ENCODE data around the gene UBE2J2. TPM values are rescaled to one million over a fixed set of nuclear protein-coding genes. Genes with fewer than 3 reads are reported as not detected.

The UBE2J2 gene
- total and polyA plus RNA-seq, 2 of the 8 experiments (the other 6 are each of a cell fraction or from before 2014, with no cell fraction given) = 33.6 to 67.9 TPM

DNA sequence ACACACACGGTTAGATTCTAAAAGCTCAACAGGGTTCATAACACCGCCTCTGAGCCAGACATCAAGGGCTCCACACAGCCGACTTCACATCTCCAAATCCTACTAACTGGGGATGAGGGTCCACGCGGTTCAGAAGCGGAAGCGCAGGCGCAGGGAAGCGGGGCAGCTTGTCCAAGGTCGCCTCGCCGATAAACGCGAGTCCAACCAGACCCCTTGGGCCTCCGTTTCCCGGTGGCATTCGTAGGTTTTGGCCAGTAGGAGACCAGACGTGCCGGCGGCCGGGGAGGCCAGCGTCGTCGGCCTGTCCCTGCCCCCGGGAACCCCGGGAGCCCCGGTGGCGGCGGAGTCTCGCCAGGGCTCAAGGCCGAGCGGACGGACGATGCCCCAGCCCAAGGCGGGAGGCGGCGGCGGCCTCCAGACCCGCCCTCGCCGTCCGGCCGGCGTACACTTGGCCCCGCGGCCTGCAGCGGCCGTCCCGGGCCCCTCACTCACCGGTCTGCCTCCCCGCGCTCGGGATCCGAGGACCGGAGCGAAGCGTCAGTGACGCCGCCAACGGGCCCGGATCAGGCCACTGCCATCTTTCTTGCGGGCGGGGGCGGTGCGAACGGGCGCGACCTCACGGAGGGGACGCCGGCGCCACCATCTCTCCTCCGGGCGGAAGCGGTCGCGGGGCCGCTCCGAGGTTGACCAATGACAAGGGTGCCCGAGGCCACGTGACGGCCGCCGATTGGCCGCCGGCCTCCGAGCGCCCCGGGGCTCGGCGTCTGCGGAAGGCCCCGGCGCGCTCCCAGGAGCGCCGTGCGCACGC lies 42.0 kb downstream of the UBE2J2 start, which contains the start of gene SDF4:
Gene SDF4, minus strand, starts transcription at position 602 of the 808 bp plus-strand sequence. CDS start 3,229 bp downstream, outside the sequence.
- Histone ChIP-seq H3K56ac (replicated peaks; ENCODE audit: insufficient read length, low read depth, low read length) (peak within 1 kb of the TSS; percentile 30), H4K91ac (replicated peaks; ENCODE audit: insufficient read length, low read length) (no peak within 1 kb of the TSS), H3K27me3 (replicated peaks in 1 of 4; ENCODE audit: control insufficient read depth in 3 of 4, extremely low read depth in 1 of 4, insufficient read depth in 3 of 4, low read length in 3 of 4) (no peaks in the 10 kb centered on the region; a peak in 1 of 7 replicates), H2BK15ac (ENCODE audit: low read length) (peak within 1 kb of the TSS; percentile 88; the same call in 1 of the 2 replicates), H2BK5ac (ENCODE audit: low read depth, low read length) (peak within 1 kb of the TSS; percentile 15; the same call in 1 of the 2 replicates), H3K36me3 (ENCODE audit: control insufficient read depth in 2 of 4, insufficient read depth in 4 of 4, low read length in 3 of 4) (peaks cover 2 to 22% (median 4%) of the 10 kb centered on the region in 4 experiments; a peak in 4 of 8 replicates), H2AFZ (ENCODE audit: low read length) (peak within 1 kb of the TSS; percentile 21; the same call in 1 of the 2 replicates), H4K8ac (ENCODE audit: extremely low read depth, insufficient read depth, low read length) (peak within 1 kb of the TSS; percentile 91), H3K4me1 (replicated peaks in 1 of 4; ENCODE audit: control insufficient read depth in 3 of 4, insufficient read depth in 4 of 4, low read length in 3 of 4) (peaks cover 0 to 6% (median under 1%) of the 10 kb centered on the region in 4 experiments; a peak in 4 of 7 replicates), H3K4ac (replicated peaks; ENCODE audit: insufficient read length, low read depth, low read length) (peak within 1 kb of the TSS; percentile 91), H4K20me1 (replicated peaks in 1 of 2; ENCODE audit: control insufficient read depth in 1 of 2, insufficient read depth in 2 of 2, low read length in 2 of 2) (peaks cover under 1 to 25% of the 10 kb centered on the region in 2 experiments), H3K4me3 (ENCODE audit: extremely low read depth in 1 of 4, insufficient read depth in 2 of 4, low read depth in 3 of 4, low read length in 4 of 4) (peak within 1 kb of the TSS; percentile 86 to 92 (median 90)), H4K5ac (ENCODE audit: insufficient read length, low read depth, low read length) (no peak within 1 kb of the TSS), H3K79me1 (ENCODE audit: low read depth, low read length) (peaks cover 40% of the 10 kb centered on the region), H3K23ac (ENCODE audit: insufficient read length) (no peak within 1 kb of the TSS), H3K4me2 (ENCODE audit: insufficient read depth in 1 of 2, low read depth in 2 of 2, low read length in 2 of 2) (peak within 1 kb of the TSS; percentile 81 to 88), H3K14ac (ENCODE audit: insufficient read length) (no peak within 1 kb of the TSS), H3K18ac (ENCODE audit: extremely low read depth, low read length) (peak within 1 kb of the TSS; percentile 60; the same call in 1 of the 2 replicates), H3K9me3 (ENCODE audit: insufficient read depth in 2 of 2, low read depth in 1 of 2, low read length in 1 of 2) (peaks cover 0 to 9% of the 10 kb centered on the region in 2 experiments; a peak in 2 of 4 replicates), H3K27ac (ENCODE audit: low read depth, low read length) (peak within 1 kb of the TSS; percentile 86), H3K9ac (replicated peaks in 1 of 4; ENCODE audit: extremely low read depth in 1 of 4, low read depth in 3 of 4, low read length in 3 of 4) (peak within 1 kb of the TSS; percentile 58 to 89 (median 80)), H2AK5ac (ENCODE audit: low read depth, low read length) (peak within 1 kb of the TSS; percentile 25; the same call in 1 of the 2 replicates), H3K23me2 (ENCODE audit: low read depth, low read length) (peaks cover 7% of the 10 kb centered on the region), H2BK12ac (ENCODE audit: low read depth, low read length) (peak within 1 kb of the TSS; percentile 17; the same call in 1 of the 2 replicates), H2BK20ac (ENCODE audit: low read length) (no peak within 1 kb of the TSS), H3K79me2 (ENCODE audit: control insufficient read depth in 1 of 2, insufficient read depth in 2 of 2, low read length in 2 of 2) (peaks cover 6 to 34% of the 10 kb centered on the region in 2 experiments; a peak in 3 of 4 replicates), H2BK120ac (replicated peaks; ENCODE audit: low read depth, low read length) (no peak within 1 kb of the TSS)
- ChIA-PET POLR2A (ENCODE audit: partially characterized antibody) (interaction anchor here (0.6 to 2.3 kb wide), 19 partner anchors 8 to 256 kb away, joined by 3 to 12 read pairs (median 4); partner anchors contain the start of genes C1QTNF12 and TNFRSF18), CTCF (ENCODE audit: partially characterized antibody) (interaction anchor here (0.6 to 1.6 kb wide), 10 partner anchors 8 to 247 kb away, joined by 3 to 6 read pairs (median 4); partner anchors contain the start of gene RNF223)
- FAIRE-seq (no peak), DNase-seq (ENCODE audit: low read depth in 1 of 2, low spot score in 2 of 2) (peak; percentile 76 to 94)
- 2% methylated on average over 18 of the region's 99 CpGs; no CpG with 5 or more reads in 1 of the 2 experiments for WGBS, 2 experiments (ENCODE audit: extremely low coverage in 1 of 2, insufficient coverage in 1 of 2, insufficient read length in 1 of 2, insufficient replicate concordance in 2 of 2, low coverage in 1 of 2, low lambda C conversion rate in 2 of 2, missing lambda C conversion rate in 1 of 2)
- TF ChIP-seq PHF8 (conservative IDR thresholded peaks at IDR 0.05; ENCODE audit: low read depth, low read length) (peak; percentile 71), NRF1 (IDR thresholded peaks at IDR 0.05; ENCODE audit: low read depth, low read length) (peak; percentile 87), TBP (IDR thresholded peaks at IDR 0.05; ENCODE audit: low read depth, low read length) (peak; percentile 68; the same call in 1 of the 2 replicates), TEAD4 (IDR thresholded peaks at IDR 0.05; ENCODE audit: low read depth, low read length) (no peak), KDM1A (IDR thresholded peaks at IDR 0.05; ENCODE audit: borderline replicate concordance, low read length) (no peak), RNF2 (IDR thresholded peaks at IDR 0.05; ENCODE audit: borderline replicate concordance, low read depth, low read length, missing control alignments, poor library complexity, severe bottlenecking) (no peak), KDM4A (IDR thresholded peaks at IDR 0.05; ENCODE audit: low read depth, low read length, severe bottlenecking) (peak; percentile 70), JUND (IDR thresholded peaks at IDR 0.05; ENCODE audit: low read length) (no peak)
- TF ChIP-seq, protein P1, sequence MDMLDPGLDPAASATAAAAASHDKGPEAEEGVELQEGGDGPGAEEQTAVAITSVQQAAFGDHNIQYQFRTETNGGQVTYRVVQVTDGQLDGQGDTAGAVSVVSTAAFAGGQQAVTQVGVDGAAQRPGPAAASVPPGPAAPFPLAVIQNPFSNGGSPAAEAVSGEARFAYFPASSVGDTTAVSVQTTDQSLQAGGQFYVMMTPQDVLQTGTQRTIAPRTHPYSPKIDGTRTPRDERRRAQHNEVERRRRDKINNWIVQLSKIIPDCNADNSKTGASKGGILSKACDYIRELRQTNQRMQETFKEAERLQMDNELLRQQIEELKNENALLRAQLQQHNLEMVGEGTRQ (IDR thresholded peaks at IDR 0.05; ENCODE audit: low read length) = peak; percentile 96

Data from H1 (cell line).